HCT116 (cell line): Measurements from ENCODE around the gene SUGCT. TPM values are rescaled to one million over a fixed set of nuclear protein-coding genes. Genes with fewer than 3 reads are reported as not detected.

ENCODE experiments used
- ATAC-seq: fragments of 200-7000 bp; cut with Tn5 transposase; 2 replicates; pipeline ENCODE4 v1.9.1; 2020; ENCODE audit warnings: mild to moderate bottlenecking, moderate library complexity
- BruUV-seq: library from RNA; stranded (reverse); fragments of 400-500 nt; replicated peaks from 2 replicates; lab custom pipeline; 2021; lab: Mats Ljungman, UMichigan
- CTCF ChIA-PET: fragments of 300-600 bp; sonication (Branson Sonifier 250); formaldehyde crosslinking; loops from one replicate; lab custom pipeline; 2021; ENCODE audit warnings: antibody characterized with exemption; lab: Charles Lee
- POLR2A ChIA-PET: fragments of 300-600, 350-600 bp; sonication (Branson Sonifier 250); formaldehyde crosslinking; loops from one replicate; lab custom pipeline; 2021; ENCODE audit warnings: antibody characterized with exemption; lab: Charles Lee
- RAD21 ChIA-PET, 2 experiments: fragments of 300-600 bp; sonication (Branson Sonifier 250); formaldehyde crosslinking; loops; one replicate each; lab custom pipeline; 2023; ENCODE audit warnings: low total read pairs in 2 of 2; ENCODE audit not compliant: uncharacterized antibody in 2 of 2, unreplicated experiment in 2 of 2, low non-redundant PET in 1 of 2; lab: Charles Lee
- DNase-seq: peaks from one replicate; pipeline ENCODE4 v3.0.0-alpha.2; 2010; ENCODE audit warnings: low read depth, low spot score
- H2AFZ ChIP-seq: fragments of 200-600 bp; shearing (Covaris generic), sonication (generic); 2 replicates; pipeline ENCODE4 v1.6.1; 2017; ENCODE audit warnings: low read depth, mixed run types, mixed read lengths, antibody characterized with exemption, low read length; ENCODE audit not compliant: poor library complexity, severe bottlenecking
- H3K27ac ChIP-seq: 2 replicates; pipeline ENCODE4 v1.5.1; 2012; ENCODE audit warnings: low read depth, low read length
- H3K27me3 ChIP-seq: fragments of 200-600 bp; sonication (generic); 2 replicates; pipeline ENCODE4 v1.6.1; 2016; ENCODE audit warnings: mixed run types, low read length, mixed read lengths; ENCODE audit not compliant: insufficient read depth
- H3K36me3 ChIP-seq, 2 experiments: fragments of 200-500 bp in 1 of 2; fragments of 200-600 bp in 1 of 2; sonication (Bioruptor generic) in 1 of 2; sonication (generic) in 1 of 2; 2 replicates each; pipeline versions ENCODE4 v1.5.1 to v1.6.1; 2014 to 2016; ENCODE audit warnings: low read length in 2 of 2, inconsistent platforms in 1 of 2, mixed read lengths in 1 of 2, mixed run types in 1 of 2; ENCODE audit not compliant: insufficient read depth in 2 of 2, control insufficient read depth in 1 of 2
- H3K4me1 ChIP-seq, 2 experiments: fragments of 200-600 bp in 1 of 2; sonication (generic) in 1 of 2; 2 replicates each; pipeline versions ENCODE4 v1.5.1 to v1.6.1; 2012 to 2017; ENCODE audit warnings: low read length in 2 of 2, inconsistent platforms in 1 of 2, mild to moderate bottlenecking in 1 of 2, mixed read lengths in 1 of 2, mixed run types in 1 of 2, moderate library complexity in 1 of 2; ENCODE audit not compliant: insufficient read depth in 2 of 2, control insufficient read depth in 1 of 2
- H3K4me2 ChIP-seq: fragments of 200-600 bp; sonication (generic); 2 replicates; pipeline ENCODE4 v1.6.1; 2017; ENCODE audit warnings: mixed run types, low read length, mixed read lengths
- H3K4me3 ChIP-seq, 2 experiments: fragments of 200-600 bp in 1 of 2; sonication (generic) in 1 of 2; replicated peaks in 1 of 2; 2 replicates each; pipeline ENCODE4 v1.5.1; 2011 to 2016; ENCODE audit warnings: low read length in 2 of 2, control low read depth in 1 of 2, low read depth in 1 of 2, mild to moderate bottlenecking in 1 of 2, mixed read lengths in 1 of 2, mixed run types in 1 of 2
- H3K79me2 ChIP-seq: fragments of 200-600 bp; sonication (generic); 2 replicates; pipeline ENCODE4 v1.6.1; 2017; ENCODE audit warnings: mild to moderate bottlenecking, mixed run types, low read length, moderate library complexity, mixed read lengths; ENCODE audit not compliant: insufficient read depth
- H3K9ac ChIP-seq: fragments of 200-600 bp; sonication (generic); 2 replicates; pipeline ENCODE4 v1.6.1; 2016; ENCODE audit warnings: low read length, mixed read lengths
- H3K9me2 ChIP-seq: fragments of 200-600 bp; sonication (generic), shearing (Covaris generic); 2 replicates; pipeline ENCODE4 v1.6.1; 2017; ENCODE audit warnings: mixed run types, mild to moderate bottlenecking, moderate library complexity; ENCODE audit not compliant: insufficient read depth
- H3K9me3 ChIP-seq, 2 experiments: fragments of 200-500 bp in 1 of 2; fragments of 200-600 bp in 1 of 2; sonication (Bioruptor generic) in 1 of 2; sonication (generic) in 1 of 2; 2 replicates each; pipeline ENCODE4 v1.6.1; 2014 to 2017; ENCODE audit warnings: low read length in 2 of 2, mixed read lengths in 2 of 2, inconsistent platforms in 1 of 2, low read depth in 1 of 2, mild to moderate bottlenecking in 1 of 2, mixed run types in 1 of 2, moderate library complexity in 1 of 2; ENCODE audit not compliant: control insufficient read depth in 1 of 2, insufficient read depth in 1 of 2
- H4K20me1 ChIP-seq: fragments of 200-600 bp; sonication (generic), shearing (Covaris generic); 2 replicates; pipeline ENCODE4 v1.6.1; 2017; ENCODE audit warnings: mixed run types, mild to moderate bottlenecking, moderate library complexity; ENCODE audit not compliant: insufficient read depth
- ATF3 ChIP-seq: IDR thresholded peaks from 2 replicates; pipeline ENCODE4 v1.6.1; 2012
- CBX3 ChIP-seq: IDR thresholded peaks from 2 replicates; pipeline ENCODE4 v1.6.1; 2012; ENCODE audit warnings: low read depth
- CEBPB ChIP-seq: IDR thresholded peaks from 2 replicates; pipeline ENCODE4 v1.6.1; 2012; ENCODE audit warnings: low read depth
- EGR1 ChIP-seq: IDR thresholded peaks from 2 replicates; pipeline ENCODE4 v1.6.1; 2012; ENCODE audit warnings: low read depth
- ELF1 ChIP-seq: IDR thresholded peaks from 2 replicates; pipeline ENCODE4 v1.6.1; 2012; ENCODE audit warnings: low read depth, borderline replicate concordance
- EZH2phosphoT487 ChIP-seq: fragments of 200-600 bp; IDR thresholded peaks from 2 replicates; pipeline ENCODE4 v1.6.1; 2018; ENCODE audit warnings: antibody characterized with exemption, borderline replicate concordance
- JUND ChIP-seq: IDR thresholded peaks from 2 replicates; pipeline ENCODE4 v1.6.1; 2012
- MAX ChIP-seq: IDR thresholded peaks from 2 replicates; pipeline ENCODE4 v1.6.1; 2012
- POLR2AphosphoS5 ChIP-seq: IDR thresholded peaks from 2 replicates; pipeline ENCODE4 v1.6.1; 2011; ENCODE audit warnings: mild to moderate bottlenecking, low read depth, low read length, moderate library complexity
- SIN3A ChIP-seq: IDR thresholded peaks from 2 replicates; pipeline ENCODE4 v1.6.1; 2012; ENCODE audit warnings: low read depth
- SP1 ChIP-seq: IDR thresholded peaks from 2 replicates; pipeline ENCODE4 v1.6.1; 2012; ENCODE audit warnings: low read depth
- SRF ChIP-seq: IDR thresholded peaks from 2 replicates; pipeline ENCODE4 v1.6.1; 2012; ENCODE audit warnings: low read depth
- TCF7L2 ChIP-seq: IDR thresholded peaks from 2 replicates; pipeline ENCODE4 v1.7.0; 2011; ENCODE audit warnings: borderline replicate concordance, inconsistent platforms; ENCODE audit not compliant: insufficient read depth, insufficient read length; ENCODE audit errors: extremely low read depth
- YY1 ChIP-seq: IDR thresholded peaks from 2 replicates; pipeline ENCODE4 v1.6.1; 2011; ENCODE audit warnings: low read length, low read depth, moderate library complexity, mild to moderate bottlenecking; ENCODE audit not compliant: insufficient replicate concordance; ENCODE audit errors: extremely low read depth
- ZBTB33 ChIP-seq: IDR thresholded peaks from 2 replicates; pipeline ENCODE4 v1.6.1; 2011; ENCODE audit warnings: mild to moderate bottlenecking, low read length, moderate library complexity; ENCODE audit not compliant: insufficient replicate concordance; ENCODE audit errors: extremely low read depth
- ZFX ChIP-seq: fragments of 450-650 bp; IDR thresholded peaks from 2 replicates; pipeline ENCODE4 v1.6.1; 2017
- ZNF274 ChIP-seq: fragments of 200-500 bp; sonication (Bioruptor generic); IDR thresholded peaks from 2 replicates; pipeline ENCODE4 v1.6.1; 2014; ENCODE audit warnings: mild to moderate bottlenecking, low read depth, low read length, inconsistent platforms
- intact Hi-C: fragments of 100-400 bp; cut with micrococcal nuclease; formaldehyde crosslinking; loops from 2 replicates; pipeline ENCODE4 v1.10.0; 2022
- total RNA-seq: library from RNA; stranded (reverse); gene quantifications from one replicate; pipeline ENCODE4 v1.2.1, GENCODE V29; 2021; ENCODE audit not compliant: unreplicated experiment
- TF ChIP-seq, protein P1 (sequence below), 3 experiments: fragments of 200-600 bp in 1 of 3; sonication (generic) in 1 of 3; IDR thresholded peaks in 2 of 3; conservative IDR thresholded peaks in 1 of 3; 2 replicates each; pipeline ENCODE4 v1.5.1; 2012 to 2017; ENCODE audit warnings: low read depth in 2 of 3, low read length in 2 of 3, antibody characterized with exemption in 1 of 3, borderline replicate concordance in 1 of 3, control low read depth in 1 of 3, mild to moderate bottlenecking in 1 of 3, mixed read lengths in 1 of 3, mixed run types in 1 of 3, moderate library complexity in 1 of 3; ENCODE audit not compliant: insufficient read depth in 1 of 3

SUGCT gene
- total RNA-seq, 1 experiment from 2014 or later = 4.4 TPM

DNA sequence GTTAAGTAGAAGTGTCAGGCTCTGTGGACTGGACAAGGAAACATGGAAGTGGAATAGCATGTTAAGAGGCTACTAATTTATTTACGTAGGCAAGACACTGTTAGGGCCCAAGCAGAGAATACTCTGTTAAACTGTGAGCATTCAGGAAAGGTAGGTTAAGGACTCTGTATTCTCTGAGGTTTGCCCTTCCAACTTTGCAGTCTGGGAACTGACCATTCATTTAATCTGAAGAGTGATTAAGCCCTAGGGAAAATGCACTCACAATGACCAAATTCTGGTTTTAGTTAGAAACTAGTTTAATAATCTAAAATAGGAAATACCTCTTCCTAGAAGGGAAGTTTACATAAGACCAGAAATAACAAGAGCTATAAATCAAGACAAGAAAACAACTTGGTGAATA, 266.6 kb downstream of the SUGCT start:
- ATAC-seq (no peak), DNase-seq (no peak)
- Histone ChIP-seq H3K36me3 (no peaks in the 10 kb centered on the region), H3K9ac (no peak overlapping the region), H3K9me3 (no peaks in the 10 kb centered on the region), H3K27ac (no peak overlapping the region), H3K4me2 (no peak overlapping the region), H4K20me1 (no peaks in the 10 kb centered on the region), H3K9me2 (no peaks in the 10 kb centered on the region), H3K79me2 (no peaks in the 10 kb centered on the region), H3K4me3 (no peak overlapping the region), H2AFZ (no peak overlapping the region), H3K27me3 (no peaks in the 10 kb centered on the region), H3K4me1 (no peaks in the 10 kb centered on the region)
- TF ChIP-seq ZFX (no peak), EGR1 (no peak), ZNF274 (no peak), ZBTB33 (no peak), ATF3 (no peak), JUND (no peak), YY1 (no peak), SRF (no peak), CBX3 (no peak), SP1 (no peak), POLR2AphosphoS5 (no peak), ELF1 (no peak), SIN3A (no peak), TCF7L2 (no peak), CEBPB (no peak), MAX (no peak), EZH2phosphoT487 (no peak)
- TF ChIP-seq, protein P1, sequence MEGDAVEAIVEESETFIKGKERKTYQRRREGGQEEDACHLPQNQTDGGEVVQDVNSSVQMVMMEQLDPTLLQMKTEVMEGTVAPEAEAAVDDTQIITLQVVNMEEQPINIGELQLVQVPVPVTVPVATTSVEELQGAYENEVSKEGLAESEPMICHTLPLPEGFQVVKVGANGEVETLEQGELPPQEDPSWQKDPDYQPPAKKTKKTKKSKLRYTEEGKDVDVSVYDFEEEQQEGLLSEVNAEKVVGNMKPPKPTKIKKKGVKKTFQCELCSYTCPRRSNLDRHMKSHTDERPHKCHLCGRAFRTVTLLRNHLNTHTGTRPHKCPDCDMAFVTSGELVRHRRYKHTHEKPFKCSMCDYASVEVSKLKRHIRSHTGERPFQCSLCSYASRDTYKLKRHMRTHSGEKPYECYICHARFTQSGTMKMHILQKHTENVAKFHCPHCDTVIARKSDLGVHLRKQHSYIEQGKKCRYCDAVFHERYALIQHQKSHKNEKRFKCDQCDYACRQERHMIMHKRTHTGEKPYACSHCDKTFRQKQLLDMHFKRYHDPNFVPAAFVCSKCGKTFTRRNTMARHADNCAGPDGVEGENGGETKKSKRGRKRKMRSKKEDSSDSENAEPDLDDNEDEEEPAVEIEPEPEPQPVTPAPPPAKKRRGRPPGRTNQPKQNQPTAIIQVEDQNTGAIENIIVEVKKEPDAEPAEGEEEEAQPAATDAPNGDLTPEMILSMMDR (IDR thresholded peaks at IDR 0.05 in 2 of 3, conservative IDR thresholded peaks at IDR 0.05 in 1 of 3; ENCODE audit: borderline replicate concordance in 1 of 3, insufficient read depth in 1 of 3, low read depth in 2 of 3, low read length in 2 of 3) = no peak
- CTCF ChIA-PET = no interaction called here
- RAD21 ChIA-PET = no interaction called here
- intact Hi-C loops = no loop called here
- BruUV-seq = no TSS peak
- POLR2A ChIA-PET = no interaction called here
